ENCODE results near the gene MSANTD3.

DNA sequence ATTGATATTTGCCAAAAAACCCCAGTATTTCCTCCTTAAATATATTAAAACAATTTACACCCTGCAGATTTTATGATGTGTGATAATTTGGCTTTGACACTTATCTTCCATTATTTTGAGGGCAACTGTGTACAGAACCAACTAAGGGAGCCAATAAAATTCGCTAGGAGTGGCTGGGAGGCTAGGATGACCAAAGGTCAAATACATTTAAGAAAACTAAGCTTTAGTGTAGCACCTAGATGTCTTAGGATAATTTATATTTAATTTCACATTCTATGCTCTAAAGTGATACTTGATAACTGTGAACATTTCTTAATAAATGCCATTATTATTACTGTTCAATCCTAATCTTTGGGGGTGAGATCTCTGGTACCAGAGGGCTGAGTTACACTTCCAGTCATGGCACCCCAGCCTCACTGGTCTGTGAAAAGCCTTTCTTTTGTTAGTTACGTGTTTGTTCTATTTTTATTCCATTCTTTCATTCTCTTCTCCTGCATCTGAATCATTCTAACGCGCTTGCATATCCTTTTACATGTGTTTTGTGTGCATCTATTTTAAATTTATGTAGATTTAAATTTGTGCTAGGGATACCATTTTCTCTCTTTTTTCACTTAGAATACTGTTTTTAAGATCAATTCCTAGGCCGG lies 19.1 kb downstream of the MSANTD3 start:
- TF ChIP-seq, protein P1, sequence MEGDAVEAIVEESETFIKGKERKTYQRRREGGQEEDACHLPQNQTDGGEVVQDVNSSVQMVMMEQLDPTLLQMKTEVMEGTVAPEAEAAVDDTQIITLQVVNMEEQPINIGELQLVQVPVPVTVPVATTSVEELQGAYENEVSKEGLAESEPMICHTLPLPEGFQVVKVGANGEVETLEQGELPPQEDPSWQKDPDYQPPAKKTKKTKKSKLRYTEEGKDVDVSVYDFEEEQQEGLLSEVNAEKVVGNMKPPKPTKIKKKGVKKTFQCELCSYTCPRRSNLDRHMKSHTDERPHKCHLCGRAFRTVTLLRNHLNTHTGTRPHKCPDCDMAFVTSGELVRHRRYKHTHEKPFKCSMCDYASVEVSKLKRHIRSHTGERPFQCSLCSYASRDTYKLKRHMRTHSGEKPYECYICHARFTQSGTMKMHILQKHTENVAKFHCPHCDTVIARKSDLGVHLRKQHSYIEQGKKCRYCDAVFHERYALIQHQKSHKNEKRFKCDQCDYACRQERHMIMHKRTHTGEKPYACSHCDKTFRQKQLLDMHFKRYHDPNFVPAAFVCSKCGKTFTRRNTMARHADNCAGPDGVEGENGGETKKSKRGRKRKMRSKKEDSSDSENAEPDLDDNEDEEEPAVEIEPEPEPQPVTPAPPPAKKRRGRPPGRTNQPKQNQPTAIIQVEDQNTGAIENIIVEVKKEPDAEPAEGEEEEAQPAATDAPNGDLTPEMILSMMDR (IDR thresholded peaks at IDR 0.05; ENCODE audit: low read length), result no peak
- TF ChIP-seq EZH2 (optimal IDR thresholded peaks at IDR 0.05; ENCODE audit: low read depth, low read length), result no peak
- TF ChIP-seq EZH2phosphoT487 (IDR thresholded peaks at IDR 0.05; ENCODE audit: low read length), result no peak

Measured in MM.1S (cell line).